Panc1 (cell line): ENCODE data around the gene MBD4. TPM values are rescaled to one million over a fixed set of nuclear protein-coding genes. Genes with fewer than 3 reads are reported as not detected.

ENCODE experiments used
- ATAC-seq: fragments of 200-7000 bp; cut with Tn5 transposase; 2 replicates; pipeline ENCODE4 v1.9.1; 2020; ENCODE audit warnings: mild to moderate bottlenecking, moderate library complexity
- BruUV-seq: library from RNA; stranded (reverse); fragments of 400-500 nt; replicated peaks from 2 replicates; lab custom pipeline; 2021; lab: Mats Ljungman, UMichigan
- CTCF ChIA-PET: fragments of 300-600 bp; sonication (Branson Sonifier 250); formaldehyde crosslinking; loops from one replicate; lab custom pipeline; 2022; ENCODE audit warnings: antibody characterized with exemption; lab: Charles Lee
- POLR2A ChIA-PET: fragments of 300-600 bp; sonication (Branson Sonifier 250); formaldehyde crosslinking; loops from one replicate; lab custom pipeline; 2022; ENCODE audit warnings: antibody characterized with exemption; lab: Charles Lee
- DNase-seq: peaks from one replicate; pipeline ENCODE4 v3.0.0-alpha.2; 2010; ENCODE audit warnings: low read depth, low spot score
- H3K27ac ChIP-seq: 2 replicates; pipeline ENCODE4 v1.5.1; 2011; ENCODE audit warnings: mild to moderate bottlenecking, low read length, inconsistent platforms
- H3K27me3 ChIP-seq: fragments of 200-500 bp; sonication (Bioruptor generic); 2 replicates; pipeline ENCODE4 v1.6.0; 2014; ENCODE audit warnings: low read length, inconsistent platforms; ENCODE audit not compliant: control insufficient read depth, insufficient read depth
- H3K36me3 ChIP-seq: fragments of 200-500 bp; sonication (Bioruptor generic); 2 replicates; pipeline ENCODE4 v1.5.1; 2014; ENCODE audit warnings: inconsistent platforms, mild to moderate bottlenecking, low read length, moderate library complexity; ENCODE audit not compliant: control insufficient read depth, insufficient read depth
- H3K4me1 ChIP-seq: 2 replicates; pipeline ENCODE4 v1.5.1; 2011; ENCODE audit warnings: inconsistent platforms, mild to moderate bottlenecking, low read length, moderate library complexity; ENCODE audit not compliant: control insufficient read depth, insufficient read depth
- H3K4me3 ChIP-seq, 2 experiments: 2 replicates each; pipeline ENCODE4 v1.5.1; 2011 to 2012; ENCODE audit warnings: low read depth in 2 of 2, low read length in 2 of 2, mild to moderate bottlenecking in 2 of 2, inconsistent platforms in 1 of 2, moderate library complexity in 1 of 2
- H3K9me3 ChIP-seq: fragments of 200-500 bp; sonication (Bioruptor generic); 2 replicates; pipeline ENCODE4 v1.5.1; 2014; ENCODE audit warnings: low read depth, mild to moderate bottlenecking, inconsistent platforms, low read length, moderate library complexity; ENCODE audit not compliant: control insufficient read depth, insufficient read depth
- POLR2AphosphoS5 ChIP-seq: IDR thresholded peaks from 2 replicates; pipeline ENCODE4 v1.6.1; 2012; ENCODE audit warnings: mild to moderate bottlenecking, low read depth, low read length, moderate library complexity
- SIN3A ChIP-seq: IDR thresholded peaks from 2 replicates; pipeline ENCODE4 v1.6.1; 2012; ENCODE audit warnings: low read depth, mild to moderate bottlenecking, low read length, moderate library complexity, borderline replicate concordance; ENCODE audit not compliant: insufficient read depth
- TCF7L2 ChIP-seq: IDR thresholded peaks from 2 replicates; pipeline ENCODE4 v1.6.1; 2011; ENCODE audit warnings: mild to moderate bottlenecking, low read depth, low read length, inconsistent platforms
- in situ Hi-C: cut with HindIII; loops from 2 replicates; pipeline ENCODE4 v1.10.0; 2016; ENCODE audit warnings: low sequenced_read_pairs, low pct_unique_long_range_greater_than_20kb
- intact Hi-C: fragments of 100-400 bp; cut with micrococcal nuclease; formaldehyde crosslinking; loops from one replicate; pipeline ENCODE4 v1.10.0; 2022; ENCODE audit not compliant: unreplicated experiment
- total RNA-seq: library from RNA; stranded (reverse); gene quantifications from one replicate; pipeline ENCODE4 v1.2.1, GENCODE V29; 2021; ENCODE audit not compliant: unreplicated experiment
- TF ChIP-seq, protein P1 (sequence below), 2 experiments: IDR thresholded peaks; 2 replicates each; pipeline ENCODE4 v1.6.1; 2011 to 2012; ENCODE audit warnings: low read depth in 2 of 2, control low read depth in 1 of 2, low read length in 1 of 2, mild to moderate bottlenecking in 1 of 2, moderate library complexity in 1 of 2; ENCODE audit not compliant: insufficient read depth in 1 of 2
- TF ChIP-seq, protein P2 (sequence below): fragments of 450-650 bp; IDR thresholded peaks from 2 replicates; pipeline ENCODE4 v1.5.1; 2017; ENCODE audit warnings: mild to moderate bottlenecking

MBD4 gene
- total RNA-seq, 1 experiment from 2014 or later, result 44.7 TPM

- Histone ChIP-seq H3K27me3 (no peaks in the 10 kb centered on the region), H3K4me1 (no peaks in the 10 kb centered on the region), H3K9me3 (no peaks in the 10 kb centered on the region), H3K27ac (no peak overlapping the region), H3K4me3 (no peak overlapping the region), H3K36me3 (no peaks in the 10 kb centered on the region)
- TF ChIP-seq SIN3A (no peak), TCF7L2 (no peak)
- TF ChIP-seq, protein P1, sequence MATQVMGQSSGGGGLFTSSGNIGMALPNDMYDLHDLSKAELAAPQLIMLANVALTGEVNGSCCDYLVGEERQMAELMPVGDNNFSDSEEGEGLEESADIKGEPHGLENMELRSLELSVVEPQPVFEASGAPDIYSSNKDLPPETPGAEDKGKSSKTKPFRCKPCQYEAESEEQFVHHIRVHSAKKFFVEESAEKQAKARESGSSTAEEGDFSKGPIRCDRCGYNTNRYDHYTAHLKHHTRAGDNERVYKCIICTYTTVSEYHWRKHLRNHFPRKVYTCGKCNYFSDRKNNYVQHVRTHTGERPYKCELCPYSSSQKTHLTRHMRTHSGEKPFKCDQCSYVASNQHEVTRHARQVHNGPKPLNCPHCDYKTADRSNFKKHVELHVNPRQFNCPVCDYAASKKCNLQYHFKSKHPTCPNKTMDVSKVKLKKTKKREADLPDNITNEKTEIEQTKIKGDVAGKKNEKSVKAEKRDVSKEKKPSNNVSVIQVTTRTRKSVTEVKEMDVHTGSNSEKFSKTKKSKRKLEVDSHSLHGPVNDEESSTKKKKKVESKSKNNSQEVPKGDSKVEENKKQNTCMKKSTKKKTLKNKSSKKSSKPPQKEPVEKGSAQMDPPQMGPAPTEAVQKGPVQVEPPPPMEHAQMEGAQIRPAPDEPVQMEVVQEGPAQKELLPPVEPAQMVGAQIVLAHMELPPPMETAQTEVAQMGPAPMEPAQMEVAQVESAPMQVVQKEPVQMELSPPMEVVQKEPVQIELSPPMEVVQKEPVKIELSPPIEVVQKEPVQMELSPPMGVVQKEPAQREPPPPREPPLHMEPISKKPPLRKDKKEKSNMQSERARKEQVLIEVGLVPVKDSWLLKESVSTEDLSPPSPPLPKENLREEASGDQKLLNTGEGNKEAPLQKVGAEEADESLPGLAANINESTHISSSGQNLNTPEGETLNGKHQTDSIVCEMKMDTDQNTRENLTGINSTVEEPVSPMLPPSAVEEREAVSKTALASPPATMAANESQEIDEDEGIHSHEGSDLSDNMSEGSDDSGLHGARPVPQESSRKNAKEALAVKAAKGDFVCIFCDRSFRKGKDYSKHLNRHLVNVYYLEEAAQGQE (IDR thresholded peaks at IDR 0.05; ENCODE audit: insufficient read depth in 1 of 2, low read depth in 2 of 2, low read length in 1 of 2), result no peak
- intact Hi-C loops, result no loop called here
- no TSS peak for BruUV-seq
- in situ Hi-C loops, result no loop called here
- no peak for DNase-seq
- ChIA-PET POLR2A (no interaction called here), CTCF (no interaction called here)
- ATAC-seq, result no peak
These were observed 21.4 kb downstream of the MBD4 start for GRCh38 chr3:129418041-129418973.

DNA sequence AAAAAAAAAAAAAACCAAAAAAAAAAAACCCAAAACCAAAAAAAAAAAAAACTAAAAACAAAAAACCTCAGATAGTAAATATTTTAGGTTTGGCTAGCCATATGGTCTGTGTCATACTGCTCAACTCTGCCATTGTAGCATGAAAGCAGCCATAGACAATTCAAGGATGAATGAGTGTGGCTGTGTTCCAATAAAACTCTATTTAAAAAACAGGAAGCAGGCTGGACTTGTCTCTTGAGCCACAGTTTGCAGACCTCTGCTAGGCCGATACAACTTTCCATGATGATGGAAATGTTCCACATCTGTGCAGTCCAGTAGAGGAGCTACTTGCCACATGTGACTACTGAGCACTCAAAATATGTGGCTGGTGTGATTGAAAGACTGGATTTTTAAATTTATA lies 22.4 kb downstream of the MBD4 start:
- H3K27ac ChIP-seq, result no peak overlapping the region
- ATAC-seq, result no peak
- no TSS peak for BruUV-seq
- H3K27me3 ChIP-seq, result no peaks in the 10 kb centered on the region
- TF ChIP-seq, protein P1 (IDR thresholded peaks at IDR 0.05; ENCODE audit: insufficient read depth in 1 of 2, low read depth in 2 of 2, low read length in 1 of 2), result no peak
- no peak for TF ChIP-seq SIN3A
- TF ChIP-seq, protein P2, sequence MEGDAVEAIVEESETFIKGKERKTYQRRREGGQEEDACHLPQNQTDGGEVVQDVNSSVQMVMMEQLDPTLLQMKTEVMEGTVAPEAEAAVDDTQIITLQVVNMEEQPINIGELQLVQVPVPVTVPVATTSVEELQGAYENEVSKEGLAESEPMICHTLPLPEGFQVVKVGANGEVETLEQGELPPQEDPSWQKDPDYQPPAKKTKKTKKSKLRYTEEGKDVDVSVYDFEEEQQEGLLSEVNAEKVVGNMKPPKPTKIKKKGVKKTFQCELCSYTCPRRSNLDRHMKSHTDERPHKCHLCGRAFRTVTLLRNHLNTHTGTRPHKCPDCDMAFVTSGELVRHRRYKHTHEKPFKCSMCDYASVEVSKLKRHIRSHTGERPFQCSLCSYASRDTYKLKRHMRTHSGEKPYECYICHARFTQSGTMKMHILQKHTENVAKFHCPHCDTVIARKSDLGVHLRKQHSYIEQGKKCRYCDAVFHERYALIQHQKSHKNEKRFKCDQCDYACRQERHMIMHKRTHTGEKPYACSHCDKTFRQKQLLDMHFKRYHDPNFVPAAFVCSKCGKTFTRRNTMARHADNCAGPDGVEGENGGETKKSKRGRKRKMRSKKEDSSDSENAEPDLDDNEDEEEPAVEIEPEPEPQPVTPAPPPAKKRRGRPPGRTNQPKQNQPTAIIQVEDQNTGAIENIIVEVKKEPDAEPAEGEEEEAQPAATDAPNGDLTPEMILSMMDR, result no peak
- no peak for TF ChIP-seq POLR2AphosphoS5
- TF ChIP-seq TCF7L2, result no peak
- POLR2A ChIA-PET, result no interaction called here
- no peaks in the 10 kb centered on the region for H3K9me3 ChIP-seq
- no peak overlapping the region for H3K4me3 ChIP-seq
- intact Hi-C loops, result no loop called here
- no peaks in the 10 kb centered on the region for H3K36me3 ChIP-seq
- CTCF ChIA-PET, result no interaction called here
- DNase-seq, result no peak
- H3K4me1 ChIP-seq, result no peaks in the 10 kb centered on the region
- in situ Hi-C loops, result no loop called here
